ENCODE results near the gene RAP1GAP2. TPM values are rescaled to one million over a fixed set of nuclear protein-coding genes. Genes with fewer than 3 reads are reported as not detected.

The RAP1GAP2 gene
- total and polyA plus RNA-seq, 2 of the 8 experiments (the other 6 are each of a cell fraction or from before 2014, with no cell fraction given): 24.0 to 63.8 TPM

DNA sequence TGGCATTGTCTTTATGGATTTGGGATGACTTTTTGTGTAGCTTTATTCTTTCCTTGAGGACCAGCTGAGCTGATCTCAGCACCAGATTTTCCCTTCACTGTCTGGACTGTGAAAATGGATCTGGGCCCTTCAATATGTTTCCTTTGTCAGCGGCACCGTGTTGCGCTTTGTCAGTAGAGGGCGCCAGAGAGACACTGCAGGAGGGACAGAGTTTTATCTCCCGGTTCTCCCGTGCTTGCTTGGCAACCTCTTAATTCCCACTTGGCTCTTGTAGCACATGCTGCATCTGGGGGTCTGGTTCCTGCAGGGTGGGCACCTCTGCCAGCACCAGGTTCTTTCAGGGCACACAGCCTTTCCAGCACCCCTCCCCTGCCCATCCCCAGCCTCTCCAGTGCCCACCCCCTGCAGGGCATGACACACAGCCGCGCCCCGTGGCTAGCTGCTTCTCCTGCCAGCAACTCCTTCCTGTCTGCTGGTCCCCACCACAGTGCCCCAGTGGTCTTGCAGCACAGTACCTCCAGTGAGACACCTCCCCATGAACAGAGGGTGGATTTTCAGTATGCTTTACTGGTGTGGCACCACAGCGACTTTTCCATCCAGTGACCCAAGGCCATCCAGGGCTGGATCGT is 247.6 kb downstream of the RAP1GAP2 start (continued):
- TF ChIP-seq PHF8 (conservative IDR thresholded peaks at IDR 0.05; ENCODE audit: low read depth, low read length) (no peak), RAD21 (IDR thresholded peaks at IDR 0.05 in 1 of 2, conservative IDR thresholded peaks at IDR 0.05 in 1 of 2; ENCODE audit: low read depth in 2 of 2, low read length in 2 of 2) (peak; percentile 53 to 62; a peak in 3 of 4 replicates)
